HepG2 (cell line): ENCODE measurements around the gene NEDD4. TPM values are rescaled to one million over a fixed set of nuclear protein-coding genes. Genes with fewer than 3 reads are reported as not detected.

Experiments used
- ATAC-seq: fragments of 200-7000 bp; cut with Tn5 transposase; 3 replicates; pipeline ENCODE4 v1.9.1; 2020; ENCODE audit warnings: mild to moderate bottlenecking, moderate library complexity
- BruUV-seq: library from RNA; stranded (reverse); fragments of 400-500 nt; replicated peaks from 2 replicates; lab custom pipeline; 2021; lab: Mats Ljungman, UMichigan
- CTCF ChIA-PET: fragments of 300-600 bp; formaldehyde crosslinking; extraction: SDS; loops from one replicate; lab custom pipeline; 2021; ENCODE audit warnings: low total read pairs, inconsistent platforms, low intra/inter-chr PET ratio; lab: Yijun Ruan, JAX
- POLR2A ChIA-PET: fragments of 350-600 bp; sonication (Branson Sonifier 250); formaldehyde crosslinking; loops from one replicate; lab custom pipeline; 2020; ENCODE audit warnings: antibody characterized with exemption, inconsistent platforms; lab: Yijun Ruan, JAX
- DNase-seq: peaks from one replicate; pipeline ENCODE4 v3.0.0-alpha.2; 2015; ENCODE audit warnings: low spot score
- FAIRE-seq: peaks from 3 replicates; lab custom pipeline; 2011; peaks lifted over from hg19 to GRCh38; lab: Jason Lieb, UNC
- H2AFZ ChIP-seq: one replicate; pipeline ENCODE4 v1.6.1; 2011; ENCODE audit warnings: low read length, inconsistent platforms
- H3K27ac ChIP-seq: fragments of 300-600 bp; 3 replicates; pipeline ENCODE4 v1.8.0; 2011; ENCODE audit warnings: mixed run types, mild to moderate bottlenecking, mixed read lengths, low read length, inconsistent platforms; ENCODE audit not compliant: insufficient read depth; ENCODE audit errors: extremely low read length
- H3K27me3 ChIP-seq, 2 experiments: fragments of 200-600 bp in 1 of 2; 2 replicates in 1 of 2; 3 replicates in 1 of 2; pipeline versions ENCODE4 v1.6.0 to v1.8.0; 2011; ENCODE audit warnings: low read length in 2 of 2, mild to moderate bottlenecking in 2 of 2, moderate library complexity in 2 of 2, inconsistent platforms in 1 of 2; ENCODE audit not compliant: insufficient read depth in 2 of 2, control insufficient read depth in 1 of 2
- H3K36me3 ChIP-seq, 2 experiments: fragments of 200-600 bp in 1 of 2; replicated peaks in 1 of 2; 2 replicates in 1 of 2; 3 replicates in 1 of 2; pipeline versions ENCODE4 v1.5.1 to v1.8.0; 2011; ENCODE audit warnings: low read length in 2 of 2, inconsistent platforms in 1 of 2; ENCODE audit not compliant: insufficient read depth in 2 of 2, control insufficient read depth in 1 of 2
- H3K4me1 ChIP-seq: 2 replicates; pipeline ENCODE4 v1.5.1; 2012; ENCODE audit warnings: low read length, inconsistent platforms; ENCODE audit not compliant: insufficient read depth
- H3K4me2 ChIP-seq: 2 replicates; pipeline ENCODE4 v1.6.0; 2011; ENCODE audit warnings: low read depth, low read length, inconsistent platforms
- H3K4me3 ChIP-seq, 3 experiments: fragments of 200-600 bp in 1 of 3; sonication (generic), shearing (Covaris generic) in 1 of 3; replicated peaks in 1 of 3; 2 replicates each; pipeline ENCODE4 v1.5.1; 2011 to 2016; ENCODE audit warnings: low read length in 3 of 3, inconsistent platforms in 2 of 3, low read depth in 2 of 3, mild to moderate bottlenecking in 2 of 3, control low read depth in 1 of 3, mixed read lengths in 1 of 3; ENCODE audit not compliant: insufficient read depth in 1 of 3
- H3K79me2 ChIP-seq: one replicate; pipeline ENCODE4 v1.6.1; 2011; ENCODE audit warnings: low read length, inconsistent platforms; ENCODE audit not compliant: insufficient read depth
- H3K9ac ChIP-seq: 2 replicates; pipeline ENCODE4 v1.6.0; 2011; ENCODE audit warnings: mild to moderate bottlenecking, low read depth, low read length, inconsistent platforms; ENCODE audit not compliant: insufficient read depth
- H3K9me3 ChIP-seq: 2 replicates; pipeline ENCODE4 v1.5.1; 2012; ENCODE audit warnings: mild to moderate bottlenecking, low read length
- H4K20me1 ChIP-seq: 2 replicates; pipeline ENCODE4 v1.6.0; 2011; ENCODE audit warnings: inconsistent platforms, mild to moderate bottlenecking, low read length, moderate library complexity; ENCODE audit not compliant: insufficient read depth
- KDM6A ChIP-seq: IDR thresholded peaks from 2 replicates; pipeline ENCODE4 v1.6.1; 2016; ENCODE audit warnings: low read depth
- ZNF235 ChIP-seq: sonication (generic); formaldehyde crosslinking; IDR thresholded peaks from 2 replicates; pipeline ENCODE4 v1.8.1; 2023; ENCODE audit warnings: mild to moderate bottlenecking, missing genetic modification reagents, borderline replicate concordance
- ZNF263 ChIP-seq: sonication (generic); formaldehyde crosslinking; IDR thresholded peaks from 2 replicates; pipeline ENCODE4 v1.4.0; 2020; ENCODE audit warnings: missing genetic modification reagents
- ZNF562 ChIP-seq: sonication (generic); formaldehyde crosslinking; IDR thresholded peaks from 2 replicates; pipeline ENCODE4 v1.8.0; 2022; ENCODE audit warnings: missing genetic modification reagents, borderline replicate concordance
- ZNF891 ChIP-seq: sonication (generic); formaldehyde crosslinking; IDR thresholded peaks from 2 replicates; pipeline ENCODE4 v1.5.0; 2020; ENCODE audit warnings: mild to moderate bottlenecking, missing genetic modification reagents
- WGBS: methylation state at CpG from one replicate; pipeline ENCODE4 v1.1.6; 2017; ENCODE audit warnings: low lambda C conversion rate; 5-methylcytosine and 5-hydroxymethylcytosine counted together
- in situ Hi-C: cut with HindIII; loops from 2 replicates; pipeline ENCODE4 v1.10.0; 2017; ENCODE audit warnings: low pct_unique_long_range_greater_than_20kb; ENCODE audit not compliant: extremely low pct_ligation_motif_present
- intact Hi-C: fragments of 100-400 bp; cut with micrococcal nuclease; formaldehyde crosslinking; loops from one replicate; pipeline ENCODE4 v1.10.0; 2022; ENCODE audit not compliant: unreplicated experiment
- polyA plus RNA-seq, 8 experiments: library from polyadenylated mRNA; depleted of rRNA in 3 of 8; stranded (reverse) in 7 of 8; unstranded in 1 of 8; fragments of >200 nt; fragmentation: Illumina TruSeq in 4 of 8; extraction: Trizol in 4 of 8; gene quantifications; 2 replicates each; pipeline versions ENCODE4 v1.2.1 to v1.2.3, GENCODE V29; 2011 to 2016; ENCODE audit warnings: low read depth in 4 of 8, missing spikeins in 1 of 8, mixed read lengths in 1 of 8; ENCODE audit not compliant: insufficient read depth in 1 of 8
- total RNA-seq, 5 experiments: library from RNA; depleted of rRNA; stranded (reverse); fragments of >200 nt; fragmentation: Illumina TruSeq; extraction: Trizol; gene quantifications; 2 replicates each; pipeline ENCODE4 v1.2.3, GENCODE V29; 2016; ENCODE audit warnings: low read depth in 1 of 5
- TF ChIP-seq, protein P1 (sequence below): sonication (generic); formaldehyde crosslinking; IDR thresholded peaks from 2 replicates; pipeline ENCODE4 v1.4.0; 2020; ENCODE audit warnings: missing genetic modification reagents, borderline replicate concordance
- TF ChIP-seq, protein P2 (sequence below): sonication (generic); formaldehyde crosslinking; IDR thresholded peaks from 2 replicates; pipeline ENCODE4 v1.4.0; 2020; ENCODE audit warnings: missing genetic modification reagents, low read depth, mild to moderate bottlenecking, borderline replicate concordance
- TF ChIP-seq, protein P3 (sequence below): sonication (generic); formaldehyde crosslinking; IDR thresholded peaks from 2 replicates; pipeline ENCODE4 v1.4.0; 2020; ENCODE audit warnings: missing genetic modification reagents

Gene NEDD4
- total and polyA plus RNA-seq, 2 of the 13 experiments (the other 11 are each of a cell fraction or from before 2014, with no cell fraction given), result 10.4 to 13.0 TPM

DNA sequence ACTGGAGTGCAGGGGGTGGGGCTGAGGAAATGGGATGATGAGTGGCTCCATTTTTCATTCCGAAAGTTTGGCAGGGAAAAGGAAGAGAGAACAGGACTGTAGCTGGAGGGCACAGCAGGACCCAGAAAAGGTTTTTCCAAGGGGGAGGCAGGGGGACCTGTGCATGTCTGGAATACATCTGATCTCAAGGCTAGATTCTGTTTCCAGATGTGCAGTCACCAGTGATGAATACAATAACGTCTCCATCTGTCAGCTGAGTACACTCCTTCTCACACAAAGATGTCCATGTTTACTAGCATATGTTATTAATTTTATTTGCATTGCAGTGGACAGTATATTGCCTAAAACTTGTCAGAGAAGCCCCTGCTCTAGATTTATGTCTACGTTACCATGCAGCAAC is 210.5 kb downstream of the NEDD4 start:
- CTCF ChIA-PET, result no interaction called here
- Histone ChIP-seq H4K20me1 (no peaks in the 10 kb centered on the region), H3K9me3 (no peaks in the 10 kb centered on the region), H2AFZ (no peak overlapping the region), H3K27me3 (peaks cover 0 to 2% of the 10 kb centered on the region in 2 experiments; a peak in 2 of 5 replicates), H3K9ac (no peak overlapping the region), H3K79me2 (no peaks in the 10 kb centered on the region), H3K27ac (no peak overlapping the region), H3K4me2 (no peak overlapping the region), H3K4me1 (peaks cover 9% of the 10 kb centered on the region), H3K36me3 (no peaks in the 10 kb centered on the region), H3K4me3 (no peak overlapping the region)
- ATAC-seq (no peak), DNase-seq (no peak), FAIRE-seq (no peak)
- 21% methylated on average over 3 of the region's 3 CpGs for WGBS
- TF ChIP-seq, protein P1, sequence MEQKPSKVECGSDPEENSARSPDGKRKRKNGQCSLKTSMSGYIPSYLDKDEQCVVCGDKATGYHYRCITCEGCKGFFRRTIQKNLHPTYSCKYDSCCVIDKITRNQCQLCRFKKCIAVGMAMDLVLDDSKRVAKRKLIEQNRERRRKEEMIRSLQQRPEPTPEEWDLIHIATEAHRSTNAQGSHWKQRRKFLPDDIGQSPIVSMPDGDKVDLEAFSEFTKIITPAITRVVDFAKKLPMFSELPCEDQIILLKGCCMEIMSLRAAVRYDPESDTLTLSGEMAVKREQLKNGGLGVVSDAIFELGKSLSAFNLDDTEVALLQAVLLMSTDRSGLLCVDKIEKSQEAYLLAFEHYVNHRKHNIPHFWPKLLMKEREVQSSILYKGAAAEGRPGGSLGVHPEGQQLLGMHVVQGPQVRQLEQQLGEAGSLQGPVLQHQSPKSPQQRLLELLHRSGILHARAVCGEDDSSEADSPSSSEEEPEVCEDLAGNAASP (CRISPR knock-in tag), result no peak
- no peak for TF ChIP-seq KDM6A
- no peak for TF ChIP-seq ZNF263
- TF ChIP-seq ZNF562 (CRISPR knock-in tag), result no peak
- no peak for TF ChIP-seq ZNF891
- TF ChIP-seq, protein P2, sequence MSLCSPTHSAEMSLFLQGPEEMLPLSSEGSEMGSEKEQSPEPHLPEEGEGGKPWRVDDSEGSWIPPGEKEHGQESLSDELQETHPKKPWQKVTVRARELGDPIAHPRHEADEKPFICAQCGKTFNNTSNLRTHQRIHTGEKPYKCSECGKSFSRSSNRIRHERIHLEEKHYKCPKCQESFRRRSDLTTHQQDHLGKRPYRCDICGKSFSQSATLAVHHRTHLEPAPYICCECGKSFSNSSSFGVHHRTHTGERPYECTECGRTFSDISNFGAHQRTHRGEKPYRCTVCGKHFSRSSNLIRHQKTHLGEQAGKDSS (CRISPR knock-in tag), result no peak
- TF ChIP-seq ZNF235 (CRISPR knock-in tag), result no peak
- TF ChIP-seq, protein P3, sequence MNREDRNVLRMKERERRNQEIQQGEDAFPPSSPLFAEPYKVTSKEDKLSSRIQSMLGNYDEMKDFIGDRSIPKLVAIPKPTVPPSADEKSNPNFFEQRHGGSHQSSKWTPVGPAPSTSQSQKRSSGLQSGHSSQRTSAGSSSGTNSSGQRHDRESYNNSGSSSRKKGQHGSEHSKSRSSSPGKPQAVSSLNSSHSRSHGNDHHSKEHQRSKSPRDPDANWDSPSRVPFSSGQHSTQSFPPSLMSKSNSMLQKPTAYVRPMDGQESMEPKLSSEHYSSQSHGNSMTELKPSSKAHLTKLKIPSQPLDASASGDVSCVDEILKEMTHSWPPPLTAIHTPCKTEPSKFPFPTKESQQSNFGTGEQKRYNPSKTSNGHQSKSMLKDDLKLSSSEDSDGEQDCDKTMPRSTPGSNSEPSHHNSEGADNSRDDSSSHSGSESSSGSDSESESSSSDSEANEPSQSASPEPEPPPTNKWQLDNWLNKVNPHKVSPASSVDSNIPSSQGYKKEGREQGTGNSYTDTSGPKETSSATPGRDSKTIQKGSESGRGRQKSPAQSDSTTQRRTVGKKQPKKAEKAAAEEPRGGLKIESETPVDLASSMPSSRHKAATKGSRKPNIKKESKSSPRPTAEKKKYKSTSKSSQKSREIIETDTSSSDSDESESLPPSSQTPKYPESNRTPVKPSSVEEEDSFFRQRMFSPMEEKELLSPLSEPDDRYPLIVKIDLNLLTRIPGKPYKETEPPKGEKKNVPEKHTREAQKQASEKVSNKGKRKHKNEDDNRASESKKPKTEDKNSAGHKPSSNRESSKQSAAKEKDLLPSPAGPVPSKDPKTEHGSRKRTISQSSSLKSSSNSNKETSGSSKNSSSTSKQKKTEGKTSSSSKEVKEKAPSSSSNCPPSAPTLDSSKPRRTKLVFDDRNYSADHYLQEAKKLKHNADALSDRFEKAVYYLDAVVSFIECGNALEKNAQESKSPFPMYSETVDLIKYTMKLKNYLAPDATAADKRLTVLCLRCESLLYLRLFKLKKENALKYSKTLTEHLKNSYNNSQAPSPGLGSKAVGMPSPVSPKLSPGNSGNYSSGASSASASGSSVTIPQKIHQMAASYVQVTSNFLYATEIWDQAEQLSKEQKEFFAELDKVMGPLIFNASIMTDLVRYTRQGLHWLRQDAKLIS (CRISPR knock-in tag), result no peak
- in situ Hi-C loops (no loop called here), intact Hi-C loops (no loop called here)
- no TSS peak for BruUV-seq
- POLR2A ChIA-PET, result no interaction called here
